Smooth muscle cell (in vitro differentiated cells): Measurements from ENCODE around the gene LMBRD1. TPM values are rescaled to one million over a fixed set of nuclear protein-coding genes. Genes with fewer than 3 reads are reported as not detected.

Experiments
- DNase-seq: peaks from one replicate; lab custom pipeline; 2025; ENCODE audit not compliant: unreplicated experiment; lab: John Stamatoyannopoulos, UW
- H2AFZ ChIP-seq: fragments of 200-600 bp; sonication (generic); 2 replicates; pipeline ENCODE4 v1.6.0; 2016; ENCODE audit warnings: antibody characterized with exemption, low read depth, mild to moderate bottlenecking
- H3F3A ChIP-seq: fragments of 200-600 bp; sonication (generic); 2 replicates; pipeline ENCODE4 v1.6.0; 2017; ENCODE audit warnings: antibody characterized with exemption, low read depth
- H3K27ac ChIP-seq: fragments of 200-600 bp; sonication (generic); 2 replicates; pipeline ENCODE4 v1.5.1; 2016; ENCODE audit warnings: low read depth, mild to moderate bottlenecking
- H3K27me3 ChIP-seq: fragments of 200-600 bp; sonication (generic); 2 replicates; pipeline ENCODE4 v1.6.1; 2016; ENCODE audit warnings: low read depth, mild to moderate bottlenecking
- H3K36me3 ChIP-seq: fragments of 200-600 bp; sonication (generic); 2 replicates; pipeline ENCODE4 v1.5.1; 2016; ENCODE audit warnings: low read depth
- H3K4me1 ChIP-seq: fragments of 200-600 bp; sonication (generic); 2 replicates; pipeline ENCODE4 v1.5.1; 2016; ENCODE audit warnings: low read depth
- H3K4me2 ChIP-seq: fragments of 200-600 bp; sonication (generic); 2 replicates; pipeline ENCODE4 v1.6.0; 2016; ENCODE audit warnings: mild to moderate bottlenecking
- H3K4me3 ChIP-seq: fragments of 200-600 bp; sonication (generic); 2 replicates; pipeline ENCODE4 v1.5.1; 2016; ENCODE audit warnings: mild to moderate bottlenecking
- H3K79me2 ChIP-seq: fragments of 200-600 bp; sonication (generic); 2 replicates; pipeline ENCODE4 v1.6.0; 2016; ENCODE audit warnings: low read depth, mild to moderate bottlenecking
- H3K9ac ChIP-seq: fragments of 200-600 bp; sonication (generic); 2 replicates; pipeline ENCODE4 v1.6.0; 2016; ENCODE audit warnings: low read depth
- H3K9me3 ChIP-seq: fragments of 200-600 bp; sonication (generic); replicated peaks from 2 replicates; pipeline ENCODE4 v1.5.1; 2016; ENCODE audit warnings: low read depth
- H4K20me1 ChIP-seq: fragments of 200-600 bp; sonication (generic); 2 replicates; pipeline ENCODE4 v1.6.0; 2016; ENCODE audit warnings: low read depth
- WGBS: methylation state at CpG from one replicate; pipeline ENCODE4 v1.1.7; 2016; ENCODE audit warnings: low lambda C conversion rate; 5-methylcytosine and 5-hydroxymethylcytosine counted together
- polyA plus RNA-seq: library from polyadenylated mRNA; unstranded; fragments of >200 nt; fragmentation: Nextera tagmentation; extraction: Ambion mirVana; gene quantifications from 2 replicates; pipeline ENCODE4 v1.2.1, GENCODE V29; 2016
- total RNA-seq: library from RNA; depleted of rRNA; stranded (reverse); fragments of >200 nt; gene quantifications from 2 replicates; pipeline ENCODE4 v1.2.3, GENCODE V29; 2014
- TF ChIP-seq, protein P1 (sequence below): fragments of 200-600 bp; sonication (generic); IDR thresholded peaks from 2 replicates; pipeline ENCODE4 v1.5.1; 2017; ENCODE audit warnings: borderline replicate concordance, mild to moderate bottlenecking, antibody characterized with exemption; ENCODE audit not compliant: insufficient read depth, poor library complexity, severe bottlenecking

The LMBRD1 gene
- total and polyA plus RNA-seq, 2 experiments from 2014 or later, result 22.3 to 78.5 TPM

GRCh38 chr6:69841862-69842261 is 45.1 kb upstream of the LMBRD1 start:
- Histone ChIP-seq H2AFZ (no peak overlapping the region), H4K20me1 (no peaks in the 10 kb centered on the region), H3K9me3 (no peaks in the 10 kb centered on the region), H3K27ac (no peak overlapping the region), H3K27me3 (no peaks in the 10 kb centered on the region), H3K4me3 (no peak overlapping the region), H3K4me2 (no peak overlapping the region), H3K9ac (no peak overlapping the region), H3K36me3 (no peaks in the 10 kb centered on the region), H3K4me1 (no peaks in the 10 kb centered on the region), H3K79me2 (no peaks in the 10 kb centered on the region), H3F3A (no peaks in the 10 kb centered on the region)
- 61% methylated on average over 1 of the region's 1 CpG for WGBS
- no peak for DNase-seq
- TF ChIP-seq, protein P1, sequence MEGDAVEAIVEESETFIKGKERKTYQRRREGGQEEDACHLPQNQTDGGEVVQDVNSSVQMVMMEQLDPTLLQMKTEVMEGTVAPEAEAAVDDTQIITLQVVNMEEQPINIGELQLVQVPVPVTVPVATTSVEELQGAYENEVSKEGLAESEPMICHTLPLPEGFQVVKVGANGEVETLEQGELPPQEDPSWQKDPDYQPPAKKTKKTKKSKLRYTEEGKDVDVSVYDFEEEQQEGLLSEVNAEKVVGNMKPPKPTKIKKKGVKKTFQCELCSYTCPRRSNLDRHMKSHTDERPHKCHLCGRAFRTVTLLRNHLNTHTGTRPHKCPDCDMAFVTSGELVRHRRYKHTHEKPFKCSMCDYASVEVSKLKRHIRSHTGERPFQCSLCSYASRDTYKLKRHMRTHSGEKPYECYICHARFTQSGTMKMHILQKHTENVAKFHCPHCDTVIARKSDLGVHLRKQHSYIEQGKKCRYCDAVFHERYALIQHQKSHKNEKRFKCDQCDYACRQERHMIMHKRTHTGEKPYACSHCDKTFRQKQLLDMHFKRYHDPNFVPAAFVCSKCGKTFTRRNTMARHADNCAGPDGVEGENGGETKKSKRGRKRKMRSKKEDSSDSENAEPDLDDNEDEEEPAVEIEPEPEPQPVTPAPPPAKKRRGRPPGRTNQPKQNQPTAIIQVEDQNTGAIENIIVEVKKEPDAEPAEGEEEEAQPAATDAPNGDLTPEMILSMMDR, result no peak

- TF ChIP-seq, protein P1, result peak; percentile 79
- no peaks in the 10 kb centered on the region for H3F3A ChIP-seq
- no peaks in the 10 kb centered on the region for H3K9me3 ChIP-seq
- H3K4me2 ChIP-seq, result peak overlapping the region; percentile 68
- no peaks in the 10 kb centered on the region for H4K20me1 ChIP-seq
- H3K27ac ChIP-seq, result no peak overlapping the region
- no peaks in the 10 kb centered on the region for H3K4me1 ChIP-seq
- peak overlapping the region; percentile 23 for H3K4me3 ChIP-seq
- WGBS, result 6% methylated on average over 5 of the region's 5 CpGs
- H2AFZ ChIP-seq, result peak overlapping the region; percentile 64
- H3K9ac ChIP-seq, result no peak overlapping the region
- no peaks in the 10 kb centered on the region for H3K27me3 ChIP-seq
- no peak for DNase-seq
- H3K36me3 ChIP-seq, result no peaks in the 10 kb centered on the region
- H3K79me2 ChIP-seq, result no peaks in the 10 kb centered on the region
Measured at GRCh38 chr6:69835414-69836179, 38.8 kb upstream of the LMBRD1 start.

GRCh38 chr6:69832558-69832957 is 35.7 kb upstream of the LMBRD1 start:
- H3K9ac ChIP-seq, result no peak overlapping the region
- H3K27me3 ChIP-seq, result no peaks in the 10 kb centered on the region
- TF ChIP-seq, protein P1, result no peak
- H3F3A ChIP-seq, result no peaks in the 10 kb centered on the region
- no peak overlapping the region for H3K27ac ChIP-seq
- no peak overlapping the region for H2AFZ ChIP-seq
- H3K36me3 ChIP-seq, result no peaks in the 10 kb centered on the region
- peaks cover 3% of the 10 kb centered on the region for H3K4me1 ChIP-seq
- no peak overlapping the region for H3K4me2 ChIP-seq
- no peaks in the 10 kb centered on the region for H4K20me1 ChIP-seq
- no peaks in the 10 kb centered on the region for H3K79me2 ChIP-seq
- no peak for DNase-seq
- no peak overlapping the region for H3K4me3 ChIP-seq
- H3K9me3 ChIP-seq, result no peaks in the 10 kb centered on the region
